ENCODE measurements around the gene FGA. TPM values are rescaled to one million over a fixed set of nuclear protein-coding genes. Genes with fewer than 3 reads are reported as not detected.

FGA gene
- total and polyA plus RNA-seq, 10 of the 15 experiments (the other 5 are each of a cell fraction or from before 2014, with no cell fraction given) = 3.6 TPM; not detected in 9

DNA sequence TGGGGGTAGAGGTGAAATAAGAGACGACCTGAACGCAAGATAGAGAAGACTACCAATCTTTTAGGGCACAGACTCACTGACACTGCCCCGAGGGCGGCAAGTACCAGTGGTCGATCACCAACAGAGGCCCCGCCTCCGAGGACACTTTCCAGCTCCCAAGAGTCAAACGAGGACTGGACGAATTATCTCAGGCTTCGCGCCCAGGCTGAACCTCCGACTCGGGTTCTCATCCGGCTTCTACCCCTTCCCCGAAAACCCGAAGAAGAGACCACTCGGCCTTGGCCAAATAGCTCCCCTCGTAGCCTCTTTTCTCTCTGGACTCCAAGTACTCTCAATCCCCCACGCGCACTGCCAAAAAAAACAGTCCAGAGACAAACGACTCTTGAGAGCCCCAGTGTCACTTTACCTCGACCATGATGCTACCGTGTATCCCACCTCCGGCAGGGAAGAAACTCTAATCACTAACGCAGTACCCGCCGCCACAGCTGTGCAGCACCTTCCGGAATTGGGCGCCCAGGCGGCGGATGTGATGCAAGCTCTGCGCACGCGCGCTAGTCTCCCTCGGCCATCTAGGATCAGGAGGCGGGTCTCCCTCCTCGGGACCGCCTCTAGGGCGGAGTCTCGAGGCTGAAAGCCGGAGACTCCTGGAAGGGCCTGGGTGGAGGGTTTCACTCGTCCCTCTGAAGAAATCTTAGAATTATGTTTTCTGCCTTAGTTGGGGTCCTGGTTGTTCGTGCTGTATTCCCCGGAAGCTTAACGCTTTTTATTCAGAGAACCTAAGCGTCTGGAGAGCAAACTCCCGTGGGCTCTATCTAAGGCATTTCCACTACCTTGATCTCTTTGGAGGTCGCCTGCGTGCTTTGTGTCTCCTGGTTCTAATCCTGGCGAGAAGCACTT is 40.4 kb downstream of the FGA start, which contains the start of gene PLRG1 (continued):
- TF ChIP-seq MTA2 (IDR thresholded peaks at IDR 0.05; ENCODE audit: low read depth) (peak; percentile 44; the same call in 1 of the 2 replicates), ZNF622 (IDR thresholded peaks at IDR 0.05) (no peak), TBL1XR1 (IDR thresholded peaks at IDR 0.05; ENCODE audit: low read depth, low read length) (0 out of 2 replicates have a peak, but pooled peaks have one; percentile 4), CHD1 (IDR thresholded peaks at IDR 0.05; ENCODE audit: low read depth, low read length) (no peak), BMI1 (IDR thresholded peaks at IDR 0.05; ENCODE audit: borderline replicate concordance) (no peak), RFX5 (IDR thresholded peaks at IDR 0.05; ENCODE audit: low read depth, low read length) (no peak), ATF7 (IDR thresholded peaks at IDR 0.05; ENCODE audit: low read depth) (no peak), MYB (IDR thresholded peaks at IDR 0.05; ENCODE audit: borderline replicate concordance, low read depth, low read length) (no peak), SUPT20H (IDR thresholded peaks at IDR 0.05; ENCODE audit: borderline replicate concordance, control insufficient read depth, low read depth, low read length) (no peak), KLF5 (IDR thresholded peaks at IDR 0.05; ENCODE audit: partially characterized antibody) (no peak), TAF1 (IDR thresholded peaks at IDR 0.05; ENCODE audit: borderline replicate concordance, low read depth, low read length) (peak; percentile 45; the same call in 1 of the 2 replicates), SIN3A (IDR thresholded peaks at IDR 0.05; ENCODE audit: low read depth, low read length) (peak; percentile 86), NFXL1 (IDR thresholded peaks at IDR 0.05; ENCODE audit: borderline replicate concordance) (no peak), IKZF1 (conservative IDR thresholded peaks at IDR 0.05) (peak; percentile 44; the same call in 1 of the 2 replicates), STAT3 (IDR thresholded peaks at IDR 0.05; ENCODE audit: low read depth, low read length) (no peak), SUZ12 (IDR thresholded peaks at IDR 0.05; ENCODE audit: unreplicated experiment) (no peak), ZNF274 (IDR thresholded peaks at IDR 0.05; ENCODE audit: insufficient read depth, insufficient read length) (no peak), SMC3 (IDR thresholded peaks at IDR 0.05; ENCODE audit: borderline replicate concordance, low read length) (no peak), ZBED1 (IDR thresholded peaks at IDR 0.05; ENCODE audit: borderline replicate concordance) (0 out of 2 replicates have a peak, but pooled peaks have one; percentile 32)
- TF ChIP-seq, protein P1, sequence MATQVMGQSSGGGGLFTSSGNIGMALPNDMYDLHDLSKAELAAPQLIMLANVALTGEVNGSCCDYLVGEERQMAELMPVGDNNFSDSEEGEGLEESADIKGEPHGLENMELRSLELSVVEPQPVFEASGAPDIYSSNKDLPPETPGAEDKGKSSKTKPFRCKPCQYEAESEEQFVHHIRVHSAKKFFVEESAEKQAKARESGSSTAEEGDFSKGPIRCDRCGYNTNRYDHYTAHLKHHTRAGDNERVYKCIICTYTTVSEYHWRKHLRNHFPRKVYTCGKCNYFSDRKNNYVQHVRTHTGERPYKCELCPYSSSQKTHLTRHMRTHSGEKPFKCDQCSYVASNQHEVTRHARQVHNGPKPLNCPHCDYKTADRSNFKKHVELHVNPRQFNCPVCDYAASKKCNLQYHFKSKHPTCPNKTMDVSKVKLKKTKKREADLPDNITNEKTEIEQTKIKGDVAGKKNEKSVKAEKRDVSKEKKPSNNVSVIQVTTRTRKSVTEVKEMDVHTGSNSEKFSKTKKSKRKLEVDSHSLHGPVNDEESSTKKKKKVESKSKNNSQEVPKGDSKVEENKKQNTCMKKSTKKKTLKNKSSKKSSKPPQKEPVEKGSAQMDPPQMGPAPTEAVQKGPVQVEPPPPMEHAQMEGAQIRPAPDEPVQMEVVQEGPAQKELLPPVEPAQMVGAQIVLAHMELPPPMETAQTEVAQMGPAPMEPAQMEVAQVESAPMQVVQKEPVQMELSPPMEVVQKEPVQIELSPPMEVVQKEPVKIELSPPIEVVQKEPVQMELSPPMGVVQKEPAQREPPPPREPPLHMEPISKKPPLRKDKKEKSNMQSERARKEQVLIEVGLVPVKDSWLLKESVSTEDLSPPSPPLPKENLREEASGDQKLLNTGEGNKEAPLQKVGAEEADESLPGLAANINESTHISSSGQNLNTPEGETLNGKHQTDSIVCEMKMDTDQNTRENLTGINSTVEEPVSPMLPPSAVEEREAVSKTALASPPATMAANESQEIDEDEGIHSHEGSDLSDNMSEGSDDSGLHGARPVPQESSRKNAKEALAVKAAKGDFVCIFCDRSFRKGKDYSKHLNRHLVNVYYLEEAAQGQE (IDR thresholded peaks at IDR 0.05; ENCODE audit: low read depth, low read length) = no peak
- TF ChIP-seq, protein P2, sequence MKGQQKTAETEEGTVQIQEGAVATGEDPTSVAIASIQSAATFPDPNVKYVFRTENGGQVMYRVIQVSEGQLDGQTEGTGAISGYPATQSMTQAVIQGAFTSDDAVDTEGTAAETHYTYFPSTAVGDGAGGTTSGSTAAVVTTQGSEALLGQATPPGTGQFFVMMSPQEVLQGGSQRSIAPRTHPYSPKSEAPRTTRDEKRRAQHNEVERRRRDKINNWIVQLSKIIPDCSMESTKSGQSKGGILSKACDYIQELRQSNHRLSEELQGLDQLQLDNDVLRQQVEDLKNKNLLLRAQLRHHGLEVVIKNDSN (IDR thresholded peaks at IDR 0.05; ENCODE audit: borderline replicate concordance, extremely low read length, insufficient read depth, low read depth, low read length) = no peak
- TF ChIP-seq, protein P3, sequence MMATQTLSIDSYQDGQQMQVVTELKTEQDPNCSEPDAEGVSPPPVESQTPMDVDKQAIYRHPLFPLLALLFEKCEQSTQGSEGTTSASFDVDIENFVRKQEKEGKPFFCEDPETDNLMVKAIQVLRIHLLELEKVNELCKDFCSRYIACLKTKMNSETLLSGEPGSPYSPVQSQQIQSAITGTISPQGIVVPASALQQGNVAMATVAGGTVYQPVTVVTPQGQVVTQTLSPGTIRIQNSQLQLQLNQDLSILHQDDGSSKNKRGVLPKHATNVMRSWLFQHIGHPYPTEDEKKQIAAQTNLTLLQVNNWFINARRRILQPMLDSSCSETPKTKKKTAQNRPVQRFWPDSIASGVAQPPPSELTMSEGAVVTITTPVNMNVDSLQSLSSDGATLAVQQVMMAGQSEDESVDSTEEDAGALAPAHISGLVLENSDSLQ (IDR thresholded peaks at IDR 0.05) = no peak
- TF ChIP-seq, protein P4, sequence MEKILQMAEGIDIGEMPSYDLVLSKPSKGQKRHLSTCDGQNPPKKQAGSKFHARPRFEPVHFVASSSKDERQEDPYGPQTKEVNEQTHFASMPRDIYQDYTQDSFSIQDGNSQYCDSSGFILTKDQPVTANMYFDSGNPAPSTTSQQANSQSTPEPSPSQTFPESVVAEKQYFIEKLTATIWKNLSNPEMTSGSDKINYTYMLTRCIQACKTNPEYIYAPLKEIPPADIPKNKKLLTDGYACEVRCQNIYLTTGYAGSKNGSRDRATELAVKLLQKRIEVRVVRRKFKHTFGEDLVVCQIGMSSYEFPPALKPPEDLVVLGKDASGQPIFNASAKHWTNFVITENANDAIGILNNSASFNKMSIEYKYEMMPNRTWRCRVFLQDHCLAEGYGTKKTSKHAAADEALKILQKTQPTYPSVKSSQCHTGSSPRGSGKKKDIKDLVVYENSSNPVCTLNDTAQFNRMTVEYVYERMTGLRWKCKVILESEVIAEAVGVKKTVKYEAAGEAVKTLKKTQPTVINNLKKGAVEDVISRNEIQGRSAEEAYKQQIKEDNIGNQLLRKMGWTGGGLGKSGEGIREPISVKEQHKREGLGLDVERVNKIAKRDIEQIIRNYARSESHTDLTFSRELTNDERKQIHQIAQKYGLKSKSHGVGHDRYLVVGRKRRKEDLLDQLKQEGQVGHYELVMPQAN (conservative IDR thresholded peaks at IDR 0.05) = peak; percentile 82

All from GM12878 (cell line).